Stomach (tissue), 4 donors: ENCODE results near the gene PIEZO2.

Experiments
- CTCF ChIP-seq, 7 experiments: fragments of 450-650 bp in 4 of 7; fragments of 200-600 bp in 3 of 7; sonication (generic) in 3 of 7; IDR thresholded peaks; one replicate each; pipeline ENCODE4 v1.5.1; 2016 to 2019; ENCODE audit warnings: antibody characterized with exemption in 7 of 7, control low read depth in 2 of 7, mild to moderate bottlenecking in 1 of 7
- EP300 ChIP-seq: sonication (generic); formaldehyde crosslinking; IDR thresholded peaks from one replicate; pipeline ENCODE4 v1.6.1; 2017; ENCODE audit warnings: antibody characterized with exemption
- POLR2AphosphoS5 ChIP-seq, 3 donors: sonication (generic); formaldehyde crosslinking; IDR thresholded peaks; one replicate each; pipeline ENCODE4 v1.6.1; 2016; ENCODE audit warnings: antibody characterized with exemption in 3 of 3

DNA sequence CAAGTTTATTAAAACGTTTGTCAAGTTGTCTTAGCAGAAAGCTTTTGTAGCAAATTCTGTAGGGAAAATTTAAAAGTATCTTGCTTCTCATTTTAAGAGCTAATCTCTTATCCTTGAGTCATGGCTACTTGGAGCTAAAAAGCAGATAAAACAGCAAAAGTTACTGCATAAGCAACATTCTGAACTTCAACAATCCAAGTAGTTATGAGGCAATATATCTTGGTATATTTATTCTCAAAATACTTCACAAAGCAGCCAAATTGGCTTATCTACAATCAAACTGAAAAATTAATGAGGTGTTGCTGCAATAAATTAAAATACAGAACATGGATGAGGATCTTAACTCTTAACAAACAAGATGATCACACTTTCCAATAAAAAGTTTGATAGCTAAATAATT, 306.5 kb downstream of the PIEZO2 start:
- TF ChIP-seq POLR2AphosphoS5 (IDR thresholded peaks at IDR 0.05) (no peak), CTCF (IDR thresholded peaks at IDR 0.05) (no peak), EP300 (no peak)
